GM12878 (cell line): Measurements from ENCODE around the gene PCDHGA1. TPM values are rescaled to one million over a fixed set of nuclear protein-coding genes. Genes with fewer than 3 reads are reported as not detected.
"Not testable (repeated sequence)": the region's sequence is repeated elsewhere in the genome, so short reads cannot be mapped to it uniquely, and the experiment has no call there.

Source experiments
- ATAC-seq: fragments of 200-7000 bp; cut with Tn5 transposase; 3 replicates; pipeline ENCODE4 v1.9.1; 2020; ENCODE audit warnings: mild to moderate bottlenecking, moderate library complexity
- BruUV-seq: library from RNA; stranded (reverse); fragments of 400-500 nt; replicated peaks from 2 replicates; lab custom pipeline; 2021; lab: Mats Ljungman, UMichigan
- CTCF ChIA-PET: fragments of 300-600 bp; sonication (Branson Sonifier 250); formaldehyde crosslinking; extraction: SDS; loops from one replicate; lab custom pipeline; 2021; ENCODE audit warnings: inconsistent platforms; lab: Yijun Ruan, JAX
- POLR2A ChIA-PET: fragments of 350-600 bp; formaldehyde crosslinking; extraction: SDS; loops from one replicate; lab custom pipeline; 2021; ENCODE audit warnings: inconsistent platforms; lab: Charles Lee
- RAD21 ChIA-PET: fragments of 300-600 bp; sonication (Branson Sonifier 250); formaldehyde crosslinking; loops from one replicate; lab custom pipeline; 2023; ENCODE audit warnings: antibody characterized with exemption; ENCODE audit not compliant: unreplicated experiment; lab: Charles Lee
- SMC1A ChIA-PET: fragments of 300-600 bp; sonication (Branson Sonifier 250); formaldehyde crosslinking; loops from one replicate; lab custom pipeline; 2023; ENCODE audit not compliant: unreplicated experiment, uncharacterized antibody; lab: Charles Lee
- DNase-seq: peaks from one replicate; pipeline ENCODE4 v3.0.0-alpha.2; 2011; ENCODE audit warnings: low read depth, low spot score
- FAIRE-seq: peaks from 3 replicates; lab custom pipeline; 2011; peaks lifted over from hg19 to GRCh38; lab: Jason Lieb, UNC
- H2AFZ ChIP-seq: 2 replicates; pipeline ENCODE4 v1.6.0; 2011; ENCODE audit warnings: low read depth, low read length, control low read depth; ENCODE audit not compliant: control insufficient read depth
- H3K27ac ChIP-seq: 2 replicates; pipeline ENCODE4 v1.5.1; 2011; ENCODE audit warnings: control low read depth; ENCODE audit not compliant: control insufficient read depth, insufficient read depth
- H3K27me3 ChIP-seq, 2 experiments: replicated peaks in 1 of 2; 2 replicates each; pipeline versions ENCODE4 v1.6.0 to v1.6.1; 2011; ENCODE audit warnings: low read length in 1 of 2; ENCODE audit not compliant: control insufficient read depth in 2 of 2, insufficient read depth in 2 of 2
- H3K36me3 ChIP-seq, 2 experiments: 2 replicates each; pipeline ENCODE4 v1.5.1; 2011; ENCODE audit warnings: low read length in 1 of 2; ENCODE audit not compliant: control insufficient read depth in 2 of 2, insufficient read depth in 2 of 2
- H3K4me1 ChIP-seq: 2 replicates; pipeline ENCODE4 v1.6.1; 2011; ENCODE audit warnings: mild to moderate bottlenecking, low read length, moderate library complexity, mixed read lengths; ENCODE audit not compliant: control insufficient read depth, insufficient read depth
- H3K4me2 ChIP-seq: 2 replicates; pipeline ENCODE4 v1.6.0; 2011; ENCODE audit warnings: control low read depth; ENCODE audit not compliant: control insufficient read depth, insufficient read depth
- H3K4me3 ChIP-seq: fragments of 200-600 bp; sonication (generic); 2 replicates; pipeline ENCODE4 v1.5.1; 2016
- H3K79me2 ChIP-seq: 2 replicates; pipeline ENCODE4 v1.6.0; 2011; ENCODE audit warnings: low read length; ENCODE audit not compliant: control insufficient read depth, insufficient read depth
- H3K9ac ChIP-seq: 2 replicates; pipeline ENCODE4 v1.8.0; 2011; ENCODE audit warnings: low read length, control low read depth, mixed read lengths; ENCODE audit not compliant: control insufficient read depth, insufficient read depth
- H3K9me3 ChIP-seq: replicated peaks from 3 replicates; pipeline ENCODE4 v1.5.1; 2011; ENCODE audit warnings: mild to moderate bottlenecking, low read length; ENCODE audit not compliant: control insufficient read depth, insufficient read depth
- H4K20me1 ChIP-seq: 2 replicates; pipeline ENCODE4 v1.6.0; 2011; ENCODE audit not compliant: control insufficient read depth, insufficient read depth
- SIX5 ChIP-seq: IDR thresholded peaks from 2 replicates; pipeline ENCODE4 v1.6.1; 2011; ENCODE audit warnings: mild to moderate bottlenecking, low read depth, low read length, moderate library complexity; ENCODE audit not compliant: severe bottlenecking
- WGBS: methylation state at CpG from one replicate; pipeline ENCODE4 v1.1.6; 2016; ENCODE audit warnings: low lambda C conversion rate; ENCODE audit not compliant: insufficient replicate concordance, insufficient coverage; ENCODE audit errors: missing lambda C conversion rate; 5-methylcytosine and 5-hydroxymethylcytosine counted together
- in situ Hi-C: fragments of 300-500 bp; cut with MboI; formaldehyde crosslinking; loops from 9 replicates; pipeline ENCODE4 v1.14.3; 2018; ENCODE audit warnings: mixed read lengths
- intact Hi-C: fragments of 100-400 bp; cut with micrococcal nuclease; formaldehyde crosslinking; loops from one replicate; pipeline ENCODE4 v1.14.2; 2022; ENCODE audit not compliant: unreplicated experiment
- polyA plus RNA-seq, 11 experiments: library from polyadenylated mRNA; depleted of rRNA in 4 of 11; unstranded in 6 of 11; stranded (reverse) in 5 of 11; fragments of >200 nt; fragmentation: Nextera tagmentation in 4 of 11; fragmentation: Illumina TruSeq in 1 of 11; extraction: Ambion mirVana in 4 of 11; extraction: Trizol in 1 of 11; gene quantifications; 1 replicate in 1 of 11; 2 replicates in 10 of 11; pipeline versions ENCODE4 v1.2.1 to v1.2.3, GENCODE V29; 2011 to 2016; ENCODE audit warnings: inconsistent platforms in 2 of 11, missing spikeins in 2 of 11, low read depth in 1 of 11
- total RNA-seq, 4 experiments: library from RNA; depleted of rRNA in 3 of 4; stranded (reverse); fragments of >200 nt in 3 of 4; fragmentation: Illumina TruSeq in 1 of 4; extraction: Trizol in 1 of 4; gene quantifications; 2 replicates each; pipeline versions ENCODE4 v1.2.1 to v1.2.3, GENCODE V29; 2013 to 2021

Gene PCDHGA1
- total and polyA plus RNA-seq, 10 of the 15 experiments (the other 5 are each of a cell fraction or from before 2014, with no cell fraction given): 0.02 to 0.51 (median 0.19) TPM; not detected in 3

DNA sequence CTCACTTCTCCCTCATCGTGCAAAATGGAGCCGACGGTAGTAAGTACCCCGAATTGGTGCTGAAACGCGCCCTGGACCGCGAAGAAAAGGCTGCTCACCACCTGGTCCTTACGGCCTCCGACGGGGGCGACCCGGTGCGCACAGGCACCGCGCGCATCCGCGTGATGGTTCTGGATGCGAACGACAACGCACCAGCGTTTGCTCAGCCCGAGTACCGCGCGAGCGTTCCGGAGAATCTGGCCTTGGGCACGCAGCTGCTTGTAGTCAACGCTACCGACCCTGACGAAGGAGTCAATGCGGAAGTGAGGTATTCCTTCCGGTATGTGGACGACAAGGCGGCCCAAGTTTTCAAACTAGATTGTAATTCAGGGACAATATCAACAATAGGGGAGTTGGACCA is 101.0 kb downstream of the PCDHGA1 start (continued):
- no peak for TF ChIP-seq SIX5

DNA sequence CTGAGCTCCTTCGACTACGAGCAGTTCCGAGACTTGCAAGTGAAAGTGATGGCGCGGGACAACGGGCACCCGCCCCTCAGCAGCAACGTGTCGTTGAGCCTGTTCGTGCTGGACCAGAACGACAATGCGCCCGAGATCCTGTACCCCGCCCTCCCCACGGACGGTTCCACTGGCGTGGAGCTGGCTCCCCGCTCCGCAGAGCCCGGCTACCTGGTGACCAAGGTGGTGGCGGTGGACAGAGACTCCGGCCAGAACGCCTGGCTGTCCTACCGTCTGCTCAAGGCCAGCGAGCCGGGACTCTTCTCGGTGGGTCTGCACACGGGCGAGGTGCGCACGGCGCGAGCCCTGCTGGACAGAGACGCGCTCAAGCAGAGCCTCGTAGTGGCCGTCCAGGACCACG is 102.0 kb downstream of the PCDHGA1 start:
- DNase-seq, POLR2A ChIA-PET, H3K27ac ChIP-seq, H3K27me3 ChIP-seq, intact Hi-C loops, H3K36me3 ChIP-seq, in situ Hi-C loops, H4K20me1 ChIP-seq, FAIRE-seq, ATAC-seq, H2AFZ ChIP-seq, BruUV-seq, RAD21 ChIA-PET, H3K4me1 ChIP-seq, H3K4me2 ChIP-seq, H3K79me2 ChIP-seq, H3K9ac ChIP-seq, H3K4me3 ChIP-seq: not testable (repeated sequence)
- WGBS: 99% methylated on average over 16 of the region's 38 CpGs
- ChIA-PET CTCF (interaction anchor here (2.6 to 2.9 kb wide), 2 partner anchors 11 to 131 kb away, joined by 36 to 46 read pairs; partner anchors contain the start of gene PCDHGA11), SMC1A (interaction anchor here (0.6 kb wide), 1 partner anchor 92 kb away, joined by 3 read pairs; no protein-coding TSS in a partner anchor)
- peaks cover 16% of the 10 kb centered on the region; the same call in 2 of the 3 replicates for H3K9me3 ChIP-seq

DNA sequence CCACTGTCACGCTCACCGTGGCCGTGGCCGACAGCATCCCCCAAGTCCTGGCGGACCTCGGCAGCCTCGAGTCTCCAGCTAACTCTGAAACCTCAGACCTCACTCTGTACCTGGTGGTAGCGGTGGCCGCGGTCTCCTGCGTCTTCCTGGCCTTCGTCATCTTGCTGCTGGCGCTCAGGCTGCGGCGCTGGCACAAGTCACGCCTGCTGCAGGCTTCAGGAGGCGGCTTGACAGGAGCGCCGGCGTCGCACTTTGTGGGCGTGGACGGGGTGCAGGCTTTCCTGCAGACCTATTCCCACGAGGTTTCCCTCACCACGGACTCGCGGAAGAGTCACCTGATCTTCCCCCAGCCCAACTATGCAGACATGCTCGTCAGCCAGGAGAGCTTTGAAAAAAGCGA is 102.4 kb downstream of the PCDHGA1 start:
- WGBS: 80% methylated on average over 22 of the region's 29 CpGs
- H3K4me2 ChIP-seq, H3K27ac ChIP-seq, H3K4me1 ChIP-seq, H3K27me3 ChIP-seq, RAD21 ChIA-PET, ATAC-seq, in situ Hi-C loops, DNase-seq, intact Hi-C loops, H3K9ac ChIP-seq, SMC1A ChIA-PET, H3K4me3 ChIP-seq, H3K36me3 ChIP-seq, CTCF ChIA-PET, H3K79me2 ChIP-seq, FAIRE-seq, H2AFZ ChIP-seq, BruUV-seq, H4K20me1 ChIP-seq, POLR2A ChIA-PET: not testable (repeated sequence)
- H3K9me3 ChIP-seq: peaks cover 13% of the 10 kb centered on the region; the same call in 2 of the 3 replicates
